Right atrium auricular region (tissue), 2 donors: ENCODE measurements around the gene FFAR3. TPM values are rescaled to one million over a fixed set of nuclear protein-coding genes. Genes with fewer than 3 reads are reported as not detected.

Source experiments
- DNase-seq: peaks from one replicate; pipeline ENCODE4 v3.0.0-alpha.2; 2019; ENCODE audit warnings: low spot score
- H3K27ac ChIP-seq, 2 donors: fragments of 200-600 bp; sonication (generic); 1 replicate in 1 of 2; 2 replicates in 1 of 2; pipeline ENCODE4 v1.5.1; 2016 to 2019
- H3K27me3 ChIP-seq, 2 donors: fragments of 200-600 bp; sonication (generic); one replicate each; pipeline versions ENCODE4 v1.5.1 to v1.6.0; 2017 to 2019
- H3K36me3 ChIP-seq: fragments of 200-600 bp; sonication (generic); one replicate; pipeline ENCODE4 v1.5.1; 2016
- H3K4me1 ChIP-seq, 2 donors: fragments of 200-600 bp; sonication (generic); one replicate each; pipeline versions ENCODE4 v1.5.1 to v1.6.0; 2017 to 2019
- H3K4me3 ChIP-seq, 2 donors: fragments of 200-600 bp; sonication (generic); 1 replicate in 1 of 2; 2 replicates in 1 of 2; pipeline ENCODE4 v1.5.1; 2017 to 2019; ENCODE audit warnings: mild to moderate bottlenecking in 1 of 2, moderate library complexity in 1 of 2
- H3K9me3 ChIP-seq, 2 donors: fragments of 200-600 bp; sonication (generic); one replicate each; pipeline ENCODE4 v1.5.1; 2019
- CTCF ChIP-seq, 2 donors: fragments of 200-600 bp; sonication (generic); IDR thresholded peaks; one replicate each; pipeline ENCODE4 v1.5.1; 2019; ENCODE audit warnings: antibody characterized with exemption in 2 of 2
- total RNA-seq, 2 donors: library from RNA; depleted of rRNA; stranded (reverse); fragments of >200 nt; gene quantifications; one replicate each; pipeline ENCODE4 v1.1.0, GENCODE V29; 2016

FFAR3 gene, protein sequence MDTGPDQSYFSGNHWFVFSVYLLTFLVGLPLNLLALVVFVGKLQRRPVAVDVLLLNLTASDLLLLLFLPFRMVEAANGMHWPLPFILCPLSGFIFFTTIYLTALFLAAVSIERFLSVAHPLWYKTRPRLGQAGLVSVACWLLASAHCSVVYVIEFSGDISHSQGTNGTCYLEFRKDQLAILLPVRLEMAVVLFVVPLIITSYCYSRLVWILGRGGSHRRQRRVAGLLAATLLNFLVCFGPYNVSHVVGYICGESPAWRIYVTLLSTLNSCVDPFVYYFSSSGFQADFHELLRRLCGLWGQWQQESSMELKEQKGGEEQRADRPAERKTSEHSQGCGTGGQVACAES
- total RNA-seq: not detected

DNA sequence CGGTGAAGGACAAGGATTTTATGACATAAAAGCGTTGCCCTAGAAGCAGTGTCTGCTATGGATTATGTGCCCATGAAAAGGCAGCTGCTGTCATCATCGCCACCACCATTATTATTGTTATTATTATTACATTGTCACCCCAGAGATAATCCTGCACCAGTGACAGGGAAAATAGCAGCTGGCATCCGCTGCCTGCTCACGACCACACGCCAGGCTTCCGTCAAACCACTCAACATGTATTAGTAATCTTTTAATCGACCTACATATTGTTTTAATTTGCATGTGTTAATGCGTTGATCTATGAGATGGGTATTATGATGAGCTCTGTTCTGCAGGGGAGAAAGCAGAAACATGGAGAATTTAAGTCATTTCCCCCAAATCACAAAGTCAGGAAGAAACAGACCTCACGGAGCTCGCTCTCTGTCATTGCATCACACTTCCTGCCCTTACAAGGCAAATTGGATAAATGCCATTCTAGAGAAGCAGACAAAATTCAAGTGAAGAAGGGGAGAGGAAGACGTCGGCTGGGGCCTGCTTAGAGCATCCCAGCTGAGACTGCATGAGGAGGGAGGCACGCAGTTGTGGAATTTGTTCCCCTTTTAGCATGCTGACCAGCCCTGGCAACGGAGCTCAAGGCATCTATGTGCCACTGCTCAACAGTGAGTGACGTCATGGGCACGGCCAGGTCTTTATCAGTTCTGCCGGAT is at the start of gene FFAR3:
Gene FFAR3, plus strand, starts transcription at position 594 of the 707 bp plus-strand sequence. CDS start 431 bp downstream, outside the sequence.
- TF ChIP-seq CTCF (IDR thresholded peaks at IDR 0.05): no peak
- DNase-seq: peak; percentile 66
- H3K9me3 ChIP-seq: no peaks in the 10 kb centered on the region
- H3K4me3 ChIP-seq: no peak within 1 kb of the TSS
- H3K27me3 ChIP-seq: no peaks in the 10 kb centered on the region
- peaks cover 0 to 6% of the 10 kb centered on the region in 2 donors for H3K4me1 ChIP-seq
- no peak within 1 kb of the TSS for H3K27ac ChIP-seq
- no peaks in the 10 kb centered on the region for H3K36me3 ChIP-seq

DNA sequence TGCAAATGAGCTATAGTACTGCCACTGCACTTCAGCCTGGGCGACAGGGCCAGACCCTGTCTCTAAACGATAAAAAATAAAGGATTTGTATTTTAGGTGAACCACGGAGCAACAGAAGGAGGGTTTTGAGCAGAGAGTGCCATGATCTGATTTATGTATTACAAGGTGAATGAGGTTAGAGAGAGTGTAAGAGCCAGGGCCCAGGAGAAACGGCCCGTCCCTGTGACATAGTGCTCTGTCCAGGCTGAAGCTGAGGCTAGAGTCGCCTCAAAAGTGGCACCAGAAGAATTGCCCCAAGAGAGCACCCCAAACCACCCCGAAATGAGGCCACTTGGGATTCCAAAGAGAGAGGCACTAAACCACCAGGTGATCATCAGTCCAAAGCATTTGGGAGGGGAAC is 49.4 kb upstream of the FFAR3 start:
- no peaks in the 10 kb centered on the region for H3K9me3 ChIP-seq
- H3K4me1 ChIP-seq: peaks cover 0 to 7% of the 10 kb centered on the region in 2 donors
- DNase-seq: no peak
- H3K4me3 ChIP-seq: no peak overlapping the region
- no peak overlapping the region for H3K27ac ChIP-seq
- no peaks in the 10 kb centered on the region for H3K36me3 ChIP-seq
- TF ChIP-seq CTCF (IDR thresholded peaks at IDR 0.05): no peak
- no peaks in the 10 kb centered on the region for H3K27me3 ChIP-seq

DNA sequence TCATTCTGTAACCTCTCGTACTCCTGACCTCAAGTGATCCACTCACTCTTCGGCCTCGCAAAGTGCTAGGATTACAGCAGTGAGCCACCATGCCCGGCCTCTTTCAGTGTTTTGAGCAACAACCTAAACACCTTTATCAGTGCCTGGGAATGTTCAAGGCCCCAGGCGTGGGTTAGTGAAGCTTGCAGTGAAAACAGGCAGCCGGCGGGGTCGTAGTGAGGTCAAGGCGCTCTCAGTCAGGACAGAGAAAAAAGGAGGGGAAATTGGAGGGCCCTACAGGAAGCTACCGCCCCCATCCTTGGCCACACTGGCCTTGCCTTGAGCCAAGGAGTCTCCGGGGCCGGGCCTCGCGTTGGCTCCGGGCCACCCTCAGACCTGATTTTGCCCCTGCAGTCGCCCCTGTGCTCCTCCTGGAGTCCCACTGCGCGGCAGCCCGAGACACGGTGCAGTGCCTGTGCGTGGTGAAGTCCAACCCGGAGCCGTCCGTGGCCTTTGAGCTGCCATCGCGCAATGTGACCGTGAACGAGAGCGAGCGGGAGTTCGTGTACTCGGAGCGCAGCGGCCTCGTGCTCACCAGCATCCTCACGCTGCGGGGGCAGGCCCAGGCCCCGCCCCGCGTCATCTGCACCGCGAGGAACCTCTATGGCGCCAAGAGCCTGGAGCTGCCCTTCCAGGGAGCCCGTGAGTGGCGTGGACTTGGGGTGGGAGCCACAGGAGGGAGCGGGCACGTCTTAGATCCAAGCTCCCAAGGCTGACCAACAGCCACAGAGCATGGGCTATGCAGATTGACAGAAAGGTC is 48.6 kb upstream of the FFAR3 start:
- Histone ChIP-seq H3K27ac (no peak overlapping the region), H3K4me1 (peaks cover 0 to 7% of the 10 kb centered on the region in 2 donors), H3K36me3 (no peaks in the 10 kb centered on the region), H3K4me3 (no peak overlapping the region), H3K9me3 (no peaks in the 10 kb centered on the region), H3K27me3 (no peaks in the 10 kb centered on the region)
- DNase-seq: no peak
- TF ChIP-seq CTCF (IDR thresholded peaks at IDR 0.05): no peak

GRCh38 chr19:35310331-35310730 is 47.9 kb upstream of the FFAR3 start:
- H3K4me1 ChIP-seq: peaks cover 0 to 7% of the 10 kb centered on the region in 2 donors
- H3K4me3 ChIP-seq: no peak overlapping the region
- no peak for DNase-seq
- no peak for TF ChIP-seq CTCF (IDR thresholded peaks at IDR 0.05)
- H3K27ac ChIP-seq: no peak overlapping the region
- no peaks in the 10 kb centered on the region for H3K36me3 ChIP-seq
- no peaks in the 10 kb centered on the region for H3K9me3 ChIP-seq
- no peaks in the 10 kb centered on the region for H3K27me3 ChIP-seq

- no peak overlapping the region for H3K4me3 ChIP-seq
- peaks cover 0 to 7% of the 10 kb centered on the region in 2 donors for H3K4me1 ChIP-seq
- no peak for TF ChIP-seq CTCF (IDR thresholded peaks at IDR 0.05)
- H3K9me3 ChIP-seq: no peaks in the 10 kb centered on the region
- no peak overlapping the region for H3K27ac ChIP-seq
- H3K27me3 ChIP-seq: no peaks in the 10 kb centered on the region
- no peak for DNase-seq
- no peaks in the 10 kb centered on the region for H3K36me3 ChIP-seq
Observed at GRCh38 chr19:35310811-35311465, 47.3 kb upstream of the FFAR3 start.
